Activated effector memory CD4-positive, alpha-beta T cell treated with Interleukin-2 at 50 U/mL for 16 hours (primary cell): Measurements from ENCODE around the gene PCBP3.
A peak's percentile ranks its signal among the peaks of the same experiment; 100 is the strongest.

Source experiments
- DNase-seq: peaks from one replicate; pipeline ENCODE4 v3.0.0-alpha.2; 2020

PCBP3 gene

DNA sequence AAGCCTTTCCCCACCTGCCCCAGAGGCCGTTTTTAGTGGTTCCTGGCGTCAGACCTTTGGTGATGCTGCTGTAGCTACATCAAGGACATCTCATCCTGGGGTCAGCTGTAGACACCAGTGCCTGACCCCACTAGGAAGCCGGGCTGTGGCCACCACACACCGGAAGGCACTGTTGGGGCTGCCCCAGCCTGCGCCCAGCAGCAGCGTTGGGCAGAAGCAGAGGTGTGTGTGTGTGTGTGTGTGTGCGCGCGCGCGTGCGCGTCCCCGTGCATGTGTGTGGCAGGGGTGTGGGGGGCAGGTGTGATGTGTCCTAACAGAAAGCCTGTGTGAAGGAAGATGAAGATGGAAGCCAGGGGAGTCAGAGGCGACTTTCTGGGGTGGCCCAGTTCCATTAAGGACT is 276.1 kb downstream of the PCBP3 start:
- no peak for DNase-seq

DNA sequence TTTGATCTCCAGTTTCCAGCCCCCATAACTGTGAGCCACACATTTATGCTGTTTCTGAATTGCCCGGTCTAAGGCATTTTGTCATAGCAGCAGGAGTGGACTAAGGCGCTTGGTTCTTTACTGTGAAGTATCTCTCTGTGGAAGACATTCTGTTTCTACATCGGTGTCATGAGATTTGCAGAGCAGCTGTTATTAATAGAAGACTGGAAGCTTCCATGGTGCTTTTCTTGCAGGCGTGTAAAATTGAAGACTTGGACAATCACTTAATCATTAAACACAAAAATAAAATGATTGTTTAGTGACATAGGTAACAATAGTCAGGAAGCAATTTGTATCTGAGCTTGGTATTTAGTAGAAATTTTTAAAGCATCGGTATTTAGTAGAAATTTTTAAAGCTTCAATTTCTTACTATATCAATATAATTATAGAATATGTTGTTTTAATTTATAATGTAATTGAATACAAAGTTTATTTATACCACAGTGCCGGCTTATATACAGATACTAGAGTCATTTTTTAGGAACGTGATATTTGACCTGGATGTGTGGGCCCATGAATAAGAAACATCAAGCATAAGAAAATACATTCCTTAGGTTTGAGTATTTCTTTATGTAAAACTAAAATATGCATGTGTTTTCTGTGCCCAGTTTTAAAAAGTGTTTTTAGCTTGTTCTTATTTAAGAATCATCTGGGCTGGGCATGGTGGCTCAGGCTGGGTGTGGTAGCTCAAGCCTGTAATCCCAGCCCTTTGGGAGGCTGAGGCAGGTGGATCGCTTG is 277.5 kb downstream of the PCBP3 start:
- no peak for DNase-seq

DNA sequence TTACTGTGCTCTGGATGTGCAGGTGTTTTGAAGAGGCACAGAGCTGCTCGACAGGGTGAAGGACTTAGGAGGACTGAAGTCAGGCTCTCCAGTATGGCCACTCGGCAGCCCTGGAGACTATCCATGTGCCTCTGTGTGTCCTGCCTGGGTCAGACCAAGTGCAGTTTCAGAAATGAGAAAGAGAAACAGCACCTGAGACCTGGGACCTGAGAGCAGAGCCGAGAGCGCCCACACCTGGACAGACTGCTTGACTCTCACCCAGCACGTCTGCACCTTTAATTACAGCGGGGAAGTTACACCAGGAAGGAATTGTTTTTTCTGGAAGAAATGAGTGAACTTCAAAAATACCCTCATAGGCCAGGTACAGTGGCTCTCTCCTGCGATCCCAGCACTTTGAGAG is 278.4 kb downstream of the PCBP3 start:
- no peak for DNase-seq

DNA sequence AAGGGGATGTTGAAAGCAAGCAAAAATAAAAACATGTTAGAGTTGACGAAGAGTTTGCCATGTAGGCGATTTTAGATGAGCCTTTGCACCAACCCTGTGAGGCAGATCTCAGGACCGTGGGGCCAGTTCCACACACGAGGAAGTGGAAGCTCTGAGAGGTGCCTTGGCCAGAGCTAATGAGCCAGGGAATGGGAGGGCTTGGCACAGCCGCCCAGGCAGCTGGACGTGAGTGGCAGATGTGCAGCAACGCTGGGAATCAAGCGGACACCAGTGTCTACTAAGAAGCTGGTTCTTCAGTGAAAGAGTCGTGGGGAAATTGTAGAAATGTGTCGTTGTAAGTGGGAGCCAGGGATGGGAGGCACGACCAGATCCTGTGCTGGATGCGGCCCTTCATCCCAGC is 279.1 kb downstream of the PCBP3 start:
- no peak for DNase-seq

DNA sequence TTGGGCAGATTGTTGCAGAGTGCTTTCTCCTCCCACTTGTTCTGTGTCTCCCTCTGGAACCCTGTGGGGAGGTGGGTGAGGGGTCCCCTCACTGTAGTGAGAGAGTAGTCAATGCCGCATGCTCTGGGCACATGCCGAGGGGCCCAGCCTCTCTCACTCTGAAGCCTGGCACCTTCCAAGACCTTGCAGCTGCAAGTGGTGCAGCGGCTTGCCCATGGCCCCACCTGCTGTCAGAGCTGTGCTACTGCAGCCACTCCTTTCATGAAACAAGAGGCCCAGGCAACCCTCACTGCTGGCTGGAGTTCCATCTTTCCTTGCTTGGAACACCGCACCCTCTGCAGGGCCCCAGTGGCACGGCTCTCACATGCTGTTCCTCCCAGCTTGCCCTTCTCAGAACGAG is 279.6 kb downstream of the PCBP3 start:
- DNase-seq = peak; percentile 42

DNA sequence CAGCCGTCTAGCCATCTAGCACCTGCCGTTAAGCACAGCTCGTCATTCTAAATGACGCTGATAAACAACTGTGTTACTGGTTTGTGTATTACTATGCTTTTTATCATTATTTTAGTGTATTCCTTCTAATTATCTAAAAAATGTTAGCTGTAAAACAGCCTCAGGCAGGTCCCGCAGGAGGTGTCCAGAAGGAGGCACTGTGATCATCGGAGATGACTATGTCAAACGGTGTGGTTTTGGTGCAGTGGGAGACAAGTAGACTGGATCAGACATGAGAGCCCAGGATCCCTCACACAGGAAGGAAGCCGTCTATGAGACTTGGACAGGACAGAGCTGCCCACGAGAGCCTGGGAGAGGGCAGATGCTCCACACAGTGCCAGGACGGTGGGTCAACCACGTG is 282.8 kb downstream of the PCBP3 start:
- DNase-seq = no peak

DNA sequence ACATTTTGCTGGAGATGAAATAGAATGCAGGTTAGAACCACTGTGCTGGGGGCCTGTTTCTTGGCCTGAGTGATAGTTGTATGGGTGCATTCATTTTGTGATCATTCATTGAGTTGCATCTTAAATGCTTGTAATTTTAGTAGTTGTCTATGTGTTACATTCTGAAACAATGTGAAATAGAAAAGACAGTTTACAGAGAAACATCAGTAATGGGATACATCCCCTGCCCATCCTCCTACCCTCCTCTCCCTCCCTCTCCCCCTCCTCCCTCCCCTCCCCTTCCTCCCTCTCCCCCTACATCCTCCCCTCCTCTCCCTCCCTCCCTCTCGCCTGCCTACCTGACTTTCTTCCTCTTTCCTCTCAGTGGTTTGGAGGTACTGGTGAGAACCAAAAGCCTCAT is 283.5 kb downstream of the PCBP3 start:
- no peak for DNase-seq

DNA sequence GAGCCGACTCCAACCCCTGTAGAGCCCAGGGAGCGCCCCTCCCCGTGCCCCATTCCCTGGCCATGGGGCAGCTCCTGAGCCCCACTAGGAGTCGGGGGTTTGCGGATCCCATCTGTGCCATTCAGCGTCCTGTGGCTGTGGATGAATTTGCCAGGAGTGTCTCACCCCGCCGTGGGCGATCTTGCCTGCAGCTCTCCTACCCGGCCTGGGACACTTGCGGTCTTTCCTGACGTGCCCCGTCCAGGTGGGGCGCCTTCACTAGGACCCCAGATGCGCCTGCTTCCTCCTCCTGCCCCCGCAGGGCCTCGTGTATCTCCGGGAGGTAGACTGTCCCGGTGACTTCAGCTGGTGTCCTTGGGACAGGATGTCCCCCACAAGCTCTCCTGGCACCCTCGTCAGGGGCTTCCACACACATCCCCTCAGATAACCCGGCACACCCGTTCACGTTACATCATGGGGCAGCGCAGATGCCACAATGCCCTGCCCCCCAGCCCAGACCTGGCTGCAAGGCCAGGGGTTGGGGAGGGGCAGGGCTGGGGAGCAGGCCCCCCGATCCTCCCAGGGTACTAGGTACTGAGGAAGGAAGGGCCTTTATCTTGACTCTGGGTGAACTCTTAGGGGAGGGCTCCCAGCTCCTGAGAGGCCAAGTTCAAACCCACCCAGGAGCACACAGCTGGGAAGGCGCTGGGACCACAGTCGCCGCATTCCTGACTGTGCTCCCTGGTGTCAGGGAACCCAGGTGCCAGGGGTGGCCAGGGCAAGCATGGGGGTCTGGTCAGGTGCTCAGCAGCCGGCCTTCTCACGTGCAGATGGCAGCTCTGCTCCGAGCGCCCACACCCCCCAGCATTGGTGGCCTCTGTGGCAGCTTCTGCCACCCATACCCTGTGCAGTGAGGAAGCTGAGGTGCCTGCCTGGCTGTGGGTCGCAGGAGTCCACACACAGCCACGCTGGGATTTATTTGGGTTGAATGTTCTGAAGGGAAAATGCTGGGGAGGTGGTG is 284.6 kb downstream of the PCBP3 start:
- DNase-seq = no peak

DNA sequence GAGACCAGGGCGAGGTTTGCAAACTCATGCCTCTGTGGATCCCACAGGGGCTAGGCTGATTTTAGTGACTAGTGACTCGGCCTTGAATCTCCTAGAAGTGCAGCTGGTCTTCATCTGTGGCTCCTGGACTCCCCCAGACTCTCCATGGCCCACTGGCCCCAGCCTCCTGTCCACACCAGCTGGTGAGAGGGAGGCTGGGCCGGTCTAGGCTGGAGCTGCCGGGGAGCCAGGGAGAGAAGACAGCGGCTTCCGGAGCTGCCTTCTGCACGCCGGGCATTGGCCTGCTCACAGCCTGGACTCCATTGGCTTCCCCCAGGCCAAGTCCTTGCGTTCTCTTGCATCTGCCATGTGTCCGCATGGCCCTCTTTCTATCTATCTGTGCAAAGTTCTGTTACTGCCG is 285.9 kb downstream of the PCBP3 start:
- DNase-seq = no peak

DNA sequence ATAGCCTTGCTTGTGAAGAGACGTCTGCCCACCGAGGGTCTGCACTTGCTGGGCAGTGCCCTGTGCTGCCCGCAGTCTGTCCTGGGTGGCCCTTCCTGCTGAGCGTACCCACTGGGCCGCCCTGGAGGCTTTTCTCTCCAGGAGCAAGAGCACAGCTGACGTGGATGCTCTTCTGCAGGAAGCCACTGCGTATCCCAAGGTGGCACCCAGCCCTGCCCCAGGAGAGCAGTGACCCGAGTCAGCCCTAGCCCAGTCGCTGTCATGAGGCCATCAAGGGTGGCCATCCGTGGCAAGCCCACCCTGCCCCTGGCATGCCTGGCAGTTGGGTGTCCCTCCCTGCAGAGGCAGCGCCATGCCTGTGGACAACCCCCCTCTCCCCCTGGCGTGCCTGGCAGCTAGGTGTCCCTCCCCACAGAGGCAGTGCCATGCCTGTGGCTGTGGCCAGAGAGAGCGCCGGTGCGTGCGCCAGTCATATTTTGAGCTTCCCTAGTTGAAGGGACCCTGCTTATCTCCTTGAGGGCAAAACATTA is 286.8 kb downstream of the PCBP3 start:
- no peak for DNase-seq

DNA sequence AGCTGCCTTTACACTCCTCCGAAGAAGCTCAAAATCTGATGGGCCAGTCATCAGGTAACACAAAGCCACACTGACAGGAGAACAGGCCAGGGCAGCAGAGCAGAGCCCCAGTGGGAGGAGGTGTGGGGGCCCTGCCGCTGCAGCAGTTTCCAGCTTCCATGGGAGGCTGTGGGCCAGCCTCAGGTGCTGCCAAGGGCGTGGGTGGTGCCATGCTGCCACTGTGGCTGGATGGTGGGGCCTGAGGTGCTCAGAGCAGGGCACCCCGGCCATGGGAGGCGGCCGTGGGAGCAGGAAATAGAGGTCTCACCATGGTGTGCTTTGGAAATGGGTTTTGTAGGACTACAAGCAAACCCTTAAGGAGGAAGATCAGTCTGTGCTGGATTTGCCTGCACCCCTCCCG is 287.3 kb downstream of the PCBP3 start:
- no peak for DNase-seq

DNA sequence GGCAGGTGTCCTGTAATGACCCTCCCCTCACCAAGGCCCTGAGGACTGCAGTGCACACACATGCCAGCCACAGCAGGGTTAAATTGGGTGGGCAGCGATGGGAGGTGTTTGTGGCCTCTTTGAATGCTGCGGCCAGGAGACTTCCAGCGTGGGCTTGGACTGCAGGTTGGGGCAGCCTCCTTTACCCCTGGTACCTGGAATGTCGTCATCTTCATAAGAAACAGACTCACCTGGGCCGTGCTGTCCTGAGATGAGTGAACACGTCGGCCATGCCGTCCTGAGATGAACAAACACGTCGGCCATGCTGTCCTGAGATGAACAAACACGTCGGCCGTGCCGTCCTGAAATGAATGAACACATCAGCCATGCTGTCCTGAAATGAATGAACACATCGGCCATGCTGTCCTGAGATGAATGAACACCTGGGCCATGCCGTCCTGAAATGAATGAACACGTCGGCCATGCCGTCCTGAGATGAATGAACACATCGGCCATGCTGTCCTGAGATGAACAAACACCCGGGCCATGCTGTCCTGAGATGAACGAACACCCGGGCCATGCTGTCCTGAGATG is 288.0 kb downstream of the PCBP3 start:
- DNase-seq = no peak

DNA sequence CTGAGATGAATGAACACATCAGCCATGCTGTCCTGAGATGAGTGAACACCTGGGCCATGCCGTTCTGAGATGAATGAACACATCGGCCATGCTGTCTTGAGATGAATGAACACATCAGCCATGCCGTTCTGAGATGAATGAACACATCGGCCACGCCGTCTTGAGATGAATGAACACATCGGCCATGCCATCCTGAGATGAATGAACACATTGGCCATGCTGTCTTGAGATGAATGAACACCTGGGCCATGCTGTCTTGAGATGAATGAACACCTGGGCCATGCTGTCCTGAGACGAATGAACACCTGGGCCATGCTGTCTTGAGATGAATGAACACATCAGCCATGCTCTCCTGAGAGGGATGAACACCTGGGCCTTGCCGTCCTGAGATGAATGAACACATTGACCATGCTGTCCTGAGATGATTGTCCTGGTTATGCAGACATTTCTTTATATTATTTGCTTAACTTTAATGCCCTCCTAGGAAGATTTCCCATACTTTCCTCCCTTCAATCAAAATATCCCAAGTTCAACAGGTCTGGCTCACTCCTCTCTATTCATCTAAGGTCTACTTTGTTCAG is 289.5 kb downstream of the PCBP3 start:
- no peak for DNase-seq

DNA sequence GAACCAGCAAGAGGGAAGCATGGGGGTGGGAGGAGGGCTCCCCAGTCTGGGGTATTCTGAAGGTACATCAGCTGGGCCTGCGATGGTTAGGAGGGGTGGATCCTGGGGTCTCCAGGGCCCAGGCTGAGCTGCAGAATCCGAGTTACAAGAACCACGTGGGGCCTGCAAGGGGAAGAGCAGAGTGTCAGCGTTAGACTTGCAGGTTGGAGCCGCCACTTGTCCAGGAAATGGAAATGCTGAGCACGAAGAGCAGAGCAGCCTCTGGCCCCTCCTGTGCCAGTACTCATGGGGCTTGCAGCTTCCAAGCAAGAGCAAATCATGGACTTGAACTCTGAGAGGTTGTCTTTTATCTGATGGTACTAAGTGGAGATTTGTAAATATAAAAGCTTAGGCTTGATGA is 290.6 kb downstream of the PCBP3 start:
- DNase-seq = no peak

DNA sequence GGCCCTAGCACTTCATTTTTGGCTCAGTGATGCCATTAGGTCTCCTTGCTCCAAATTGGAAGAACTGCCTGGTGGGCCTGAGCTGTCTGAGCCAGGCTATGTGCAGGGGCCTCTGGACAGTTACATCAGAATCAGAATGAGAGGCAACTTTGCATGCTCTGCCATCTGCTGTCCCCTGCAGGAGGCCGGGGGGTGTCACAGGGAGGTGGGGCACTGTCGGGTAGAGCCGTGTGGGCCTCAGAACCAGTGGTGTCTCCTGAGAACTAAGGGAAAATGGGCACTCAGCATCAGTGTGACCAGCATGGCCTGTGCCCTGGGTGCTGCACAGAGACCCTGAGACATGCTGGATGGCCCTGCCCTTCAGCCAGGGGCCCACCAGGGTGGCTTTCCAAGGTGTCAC is 291.0 kb downstream of the PCBP3 start:
- no peak for DNase-seq

DNA sequence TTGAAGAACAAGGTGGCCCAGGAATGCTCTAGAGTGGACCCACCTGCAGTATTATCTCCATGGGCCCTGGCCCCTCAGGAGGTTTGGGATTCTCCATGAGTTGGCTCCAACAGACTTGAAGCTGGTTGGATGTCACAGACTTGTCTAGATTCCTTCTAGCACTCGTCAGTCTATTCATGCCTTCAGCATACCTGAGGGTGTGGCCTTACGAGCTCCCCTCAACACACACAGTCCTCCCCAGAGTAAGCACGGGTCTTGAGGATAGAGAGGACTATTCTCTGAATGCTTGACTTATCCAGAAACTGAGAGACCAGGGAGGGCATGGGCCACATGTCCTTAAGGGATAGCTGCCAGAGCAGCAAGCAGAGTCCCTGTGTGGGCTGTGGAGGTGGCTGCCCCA is 292.1 kb downstream of the PCBP3 start:
- DNase-seq = no peak

DNA sequence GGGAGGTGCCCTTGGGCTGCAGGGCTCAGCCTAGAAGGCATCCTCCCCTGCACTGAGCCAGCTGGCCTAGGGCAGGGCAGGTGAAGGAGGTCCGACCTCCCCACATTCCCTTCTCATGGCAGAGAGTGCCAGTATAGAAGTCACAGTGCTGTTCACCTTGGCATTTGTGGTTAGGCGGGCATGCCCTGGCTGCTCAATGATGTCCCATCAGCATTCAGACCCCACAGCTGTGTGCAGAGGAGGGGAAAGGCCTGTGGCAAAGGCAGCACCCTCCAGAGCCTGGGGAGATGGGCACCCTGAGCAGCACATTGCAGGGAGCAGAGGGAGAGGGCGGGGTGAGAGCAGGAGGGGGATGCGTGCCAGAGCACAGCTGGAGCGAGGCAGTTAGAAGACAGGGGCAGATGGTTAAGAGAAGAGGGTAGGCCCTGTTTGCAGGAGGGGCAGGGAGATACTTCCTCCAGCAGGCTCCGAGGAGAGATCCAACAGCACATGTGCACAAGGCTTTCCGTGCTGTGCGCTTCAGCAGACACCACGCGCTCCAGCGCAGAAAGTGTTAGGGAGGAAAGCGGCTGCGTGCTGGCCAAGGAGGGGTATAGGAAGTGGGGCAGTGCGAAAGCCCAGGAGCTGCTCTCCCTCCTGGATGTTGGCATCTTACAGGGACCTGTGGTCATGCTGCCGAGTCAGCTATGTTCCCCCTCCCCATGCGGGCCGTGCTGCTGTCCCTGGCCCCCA is 294.4 kb downstream of the PCBP3 start:
- DNase-seq = no peak

DNA sequence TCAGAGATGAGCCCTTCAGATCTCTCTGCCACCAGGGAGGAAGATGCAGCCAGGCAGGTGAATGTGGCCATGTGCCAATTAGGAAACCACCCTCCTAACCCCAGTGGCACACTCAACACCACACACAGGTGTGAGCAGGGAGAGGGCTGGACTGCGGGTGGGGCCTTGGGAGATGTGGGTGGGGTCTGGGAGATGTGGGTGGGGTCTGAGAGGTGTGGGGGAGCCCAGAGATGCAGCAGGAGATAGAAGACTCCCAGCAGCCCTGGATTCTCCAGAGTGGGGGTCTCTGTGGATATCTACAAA is 294.9 kb downstream of the PCBP3 start:
- DNase-seq = no peak

DNA sequence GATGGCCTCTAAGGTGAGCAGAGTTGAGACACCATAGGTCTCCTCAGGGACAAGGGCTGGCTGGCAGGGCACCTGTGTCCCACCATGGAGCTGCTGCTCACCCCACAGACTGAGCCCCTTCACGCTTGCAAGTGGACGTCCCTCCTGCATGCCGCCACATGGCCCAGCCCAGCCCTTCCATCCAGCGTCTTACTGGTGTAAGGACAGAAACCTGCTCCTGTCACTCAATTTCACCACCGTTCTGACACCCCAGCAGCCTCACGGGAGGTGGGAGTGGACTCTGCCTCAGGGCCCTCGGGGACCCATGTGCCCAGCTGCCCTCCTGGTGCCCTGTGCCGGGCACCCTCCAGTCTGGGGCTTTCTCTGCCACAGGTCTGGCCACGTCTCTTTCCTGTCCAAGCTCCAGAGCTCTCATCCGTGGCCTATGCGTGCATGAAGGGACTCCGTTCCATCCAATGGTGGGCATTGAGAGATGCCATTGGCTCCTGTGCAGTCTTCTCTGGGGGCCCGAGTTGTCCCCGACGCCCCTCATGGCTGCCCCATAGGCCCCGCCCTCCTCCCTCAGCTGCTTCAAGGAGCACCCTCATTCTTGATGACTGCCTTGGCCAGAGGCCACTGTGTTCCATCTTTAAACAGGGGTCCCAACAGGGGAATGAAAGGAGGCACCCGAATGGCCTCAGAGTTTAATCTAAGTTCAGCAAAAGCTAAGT is 295.4 kb downstream of the PCBP3 start:
- DNase-seq = no peak

DNA sequence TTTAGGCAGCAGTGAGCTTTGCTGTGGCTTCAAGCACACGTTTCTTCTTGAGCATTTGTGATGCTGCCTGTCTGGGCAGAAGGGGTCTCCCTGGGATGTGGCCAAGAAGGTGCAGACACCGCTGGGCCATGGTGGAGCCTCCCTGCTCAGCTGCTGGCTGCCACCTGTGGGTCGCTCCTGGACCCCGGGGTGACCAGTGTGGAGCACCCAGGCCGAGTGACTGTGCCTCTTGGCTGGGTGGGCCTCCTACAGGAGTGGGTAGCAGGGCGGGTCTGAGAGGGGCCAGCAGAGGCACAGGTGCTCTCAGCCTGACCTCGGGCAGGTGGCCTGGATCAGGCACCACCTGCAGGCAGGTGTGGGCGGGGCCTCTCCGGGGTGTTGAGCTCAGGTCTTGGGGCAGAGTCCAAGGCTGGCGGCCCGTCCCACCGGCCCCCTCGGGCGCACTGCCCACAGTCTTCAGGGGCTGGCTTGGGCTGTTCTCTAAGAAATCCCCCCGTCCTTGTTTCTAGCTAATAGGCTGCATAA is 296.1 kb downstream of the PCBP3 start:
- no peak for DNase-seq

DNA sequence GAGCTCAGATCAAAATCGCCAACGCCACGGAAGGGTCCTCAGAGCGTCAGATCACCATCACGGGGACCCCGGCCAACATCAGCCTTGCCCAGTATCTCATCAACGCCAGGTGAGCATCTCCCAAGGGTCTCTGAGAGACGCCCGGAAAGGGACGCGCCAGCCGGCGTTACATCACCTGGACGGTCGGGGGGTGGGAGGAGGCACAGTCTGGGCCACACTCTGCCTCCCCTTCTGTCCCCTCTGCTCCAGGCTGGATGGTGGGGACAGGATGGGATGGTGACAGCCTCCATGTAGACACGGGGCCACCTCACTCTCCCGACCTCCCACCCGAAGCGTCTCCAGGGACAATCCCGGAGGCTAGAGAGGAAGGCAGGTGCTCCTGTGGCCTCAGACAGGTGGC is 296.6 kb downstream of the PCBP3 start:
- no peak for DNase-seq
